ENCODE results near the gene SLIT3. TPM values are rescaled to one million over a fixed set of nuclear protein-coding genes. Genes with fewer than 3 reads are reported as not detected.
"Not testable (repeated sequence)": the region's sequence is repeated elsewhere in the genome, so short reads cannot be mapped to it uniquely, and the experiment has no call there.

The SLIT3 gene
- total RNA-seq, 4 donors from 2014 or later, result 6.8 to 23.1 (median 13.3) TPM

- Histone ChIP-seq H3K27ac (no peak overlapping the region), H3K36me3 (no peaks in the 10 kb centered on the region), H3K27me3 (no peaks in the 10 kb centered on the region), H3K9me3 (no peaks in the 10 kb centered on the region), H3K4me3 (no peak overlapping the region), H3K4me1 (no peaks in the 10 kb centered on the region)
- no peak for DNase-seq
- TF ChIP-seq POLR2A (IDR thresholded peaks at IDR 0.05), result no peak
- TF ChIP-seq, protein P1, sequence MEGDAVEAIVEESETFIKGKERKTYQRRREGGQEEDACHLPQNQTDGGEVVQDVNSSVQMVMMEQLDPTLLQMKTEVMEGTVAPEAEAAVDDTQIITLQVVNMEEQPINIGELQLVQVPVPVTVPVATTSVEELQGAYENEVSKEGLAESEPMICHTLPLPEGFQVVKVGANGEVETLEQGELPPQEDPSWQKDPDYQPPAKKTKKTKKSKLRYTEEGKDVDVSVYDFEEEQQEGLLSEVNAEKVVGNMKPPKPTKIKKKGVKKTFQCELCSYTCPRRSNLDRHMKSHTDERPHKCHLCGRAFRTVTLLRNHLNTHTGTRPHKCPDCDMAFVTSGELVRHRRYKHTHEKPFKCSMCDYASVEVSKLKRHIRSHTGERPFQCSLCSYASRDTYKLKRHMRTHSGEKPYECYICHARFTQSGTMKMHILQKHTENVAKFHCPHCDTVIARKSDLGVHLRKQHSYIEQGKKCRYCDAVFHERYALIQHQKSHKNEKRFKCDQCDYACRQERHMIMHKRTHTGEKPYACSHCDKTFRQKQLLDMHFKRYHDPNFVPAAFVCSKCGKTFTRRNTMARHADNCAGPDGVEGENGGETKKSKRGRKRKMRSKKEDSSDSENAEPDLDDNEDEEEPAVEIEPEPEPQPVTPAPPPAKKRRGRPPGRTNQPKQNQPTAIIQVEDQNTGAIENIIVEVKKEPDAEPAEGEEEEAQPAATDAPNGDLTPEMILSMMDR (IDR thresholded peaks at IDR 0.05), result no peak
These were observed 154.8 kb downstream of the SLIT3 start for GRCh38 chr5:169146158-169146557.

- Histone ChIP-seq H3K27ac (no peak overlapping the region), H3K4me3 (no peak overlapping the region), H3K4me1 (no peaks in the 10 kb centered on the region)
These were observed 158.5 kb downstream of the SLIT3 start for GRCh38 chr5:169142264-169142970.

GRCh38 chr5:169140215-169140614 is 160.7 kb downstream of the SLIT3 start:
- H3K4me3 ChIP-seq, DNase-seq, H3K27ac ChIP-seq, H3K9me3 ChIP-seq, H3K4me1 ChIP-seq, H3K27me3 ChIP-seq, H3K36me3 ChIP-seq: not testable (repeated sequence)

More at GRCh38 chr5:169142264-169142970, 158.5 kb downstream of the SLIT3 start:
- Histone ChIP-seq H3K27me3 (no peaks in the 10 kb centered on the region), H3K9me3 (no peaks in the 10 kb centered on the region), H3K36me3 (no peaks in the 10 kb centered on the region)
- DNase-seq, result no peak
- TF ChIP-seq, protein P1 (IDR thresholded peaks at IDR 0.05), result no peak
- no peak for TF ChIP-seq POLR2A (IDR thresholded peaks at IDR 0.05)

GRCh38 chr5:169139480-169140050 is 161.4 kb downstream of the SLIT3 start:
- H3K27me3 ChIP-seq, result no peaks in the 10 kb centered on the region
- no peaks in the 10 kb centered on the region for H3K9me3 ChIP-seq
- TF ChIP-seq POLR2A (IDR thresholded peaks at IDR 0.05), result no peak
- TF ChIP-seq, protein P1 (IDR thresholded peaks at IDR 0.05), result no peak
- no peaks in the 10 kb centered on the region for H3K4me1 ChIP-seq
- no peak overlapping the region for H3K4me3 ChIP-seq
- DNase-seq, result no peak
- H3K27ac ChIP-seq, result no peak overlapping the region
- no peaks in the 10 kb centered on the region for H3K36me3 ChIP-seq

DNA sequence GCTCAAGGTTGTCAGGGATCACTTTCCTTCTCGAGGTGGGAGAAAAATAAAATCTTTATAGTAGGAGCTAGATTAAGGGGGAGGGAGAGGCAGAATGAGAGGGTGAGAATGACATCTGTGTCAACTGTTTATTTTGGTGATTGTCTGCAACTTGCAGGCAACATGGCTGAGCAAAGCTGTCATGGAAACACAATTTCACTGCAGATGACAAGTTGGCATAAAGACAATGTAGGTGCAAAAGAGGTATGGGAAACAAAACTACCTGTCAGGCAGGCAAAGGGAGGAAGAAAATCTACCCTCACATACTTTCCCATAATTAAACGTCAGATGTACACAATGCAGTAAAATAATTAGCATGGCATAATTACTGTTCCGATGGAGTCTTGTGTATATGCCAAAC is 167.4 kb downstream of the SLIT3 start:
- Histone ChIP-seq H3K27me3 (no peaks in the 10 kb centered on the region), H3K4me1 (no peaks in the 10 kb centered on the region), H3K27ac (no peak overlapping the region), H3K36me3 (no peaks in the 10 kb centered on the region), H3K9me3 (no peaks in the 10 kb centered on the region), H3K4me3 (no peak overlapping the region)
- TF ChIP-seq POLR2A (IDR thresholded peaks at IDR 0.05), result no peak
- TF ChIP-seq, protein P1 (IDR thresholded peaks at IDR 0.05), result no peak
- no peak for DNase-seq

DNA sequence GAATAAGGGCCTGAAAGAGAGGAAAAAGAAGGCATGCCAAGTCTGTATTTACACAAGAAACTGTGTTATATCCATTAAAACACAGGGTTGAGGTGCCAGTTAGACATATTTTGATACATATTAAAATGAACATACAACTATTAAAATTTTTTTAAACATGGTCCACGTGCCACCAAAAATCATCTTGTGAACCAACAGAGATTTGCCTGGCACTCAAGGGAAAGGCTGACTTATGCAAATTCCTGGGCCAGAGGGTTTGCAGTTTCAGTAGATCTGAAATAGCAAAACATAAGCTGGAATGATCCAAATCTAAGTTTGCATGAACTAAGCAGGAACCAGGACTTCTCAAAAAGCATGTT is 168.7 kb downstream of the SLIT3 start:
- H3K4me1 ChIP-seq, result no peaks in the 10 kb centered on the region
- no peaks in the 10 kb centered on the region for H3K9me3 ChIP-seq
- no peak overlapping the region for H3K4me3 ChIP-seq
- TF ChIP-seq, protein P1 (IDR thresholded peaks at IDR 0.05), result no peak
- TF ChIP-seq POLR2A (IDR thresholded peaks at IDR 0.05), result no peak
- no peak overlapping the region for H3K27ac ChIP-seq
- no peaks in the 10 kb centered on the region for H3K36me3 ChIP-seq
- H3K27me3 ChIP-seq, result no peaks in the 10 kb centered on the region
- DNase-seq, result no peak

All from Peyer's patch (tissue), 4 donors.